ENCODE measurements around the gene SUMF1.
"Not testable (repeated sequence)": the region's sequence is repeated elsewhere in the genome, so short reads cannot be mapped to it uniquely, and the experiment has no call there.

Gene SUMF1

DNA sequence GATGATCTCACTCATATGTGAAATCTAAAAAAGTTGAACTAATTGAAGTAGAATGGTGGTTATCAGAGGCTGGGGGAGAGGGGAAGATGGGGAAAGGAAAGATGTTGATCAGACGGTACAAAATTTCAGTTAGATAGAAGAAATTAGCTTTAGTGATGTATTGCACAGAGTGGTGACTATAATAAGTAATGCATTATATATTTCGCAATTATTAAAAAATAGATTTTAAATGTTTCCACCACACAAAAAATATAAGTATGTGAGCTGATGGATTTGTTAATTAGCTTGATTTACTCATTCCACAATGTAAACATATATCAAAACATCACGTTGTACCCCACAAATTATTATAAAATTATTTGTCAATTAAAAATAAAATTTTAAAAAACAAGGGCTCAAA lies 8.1 kb downstream of the SUMF1 start:
- DNase-seq: no peak

DNA sequence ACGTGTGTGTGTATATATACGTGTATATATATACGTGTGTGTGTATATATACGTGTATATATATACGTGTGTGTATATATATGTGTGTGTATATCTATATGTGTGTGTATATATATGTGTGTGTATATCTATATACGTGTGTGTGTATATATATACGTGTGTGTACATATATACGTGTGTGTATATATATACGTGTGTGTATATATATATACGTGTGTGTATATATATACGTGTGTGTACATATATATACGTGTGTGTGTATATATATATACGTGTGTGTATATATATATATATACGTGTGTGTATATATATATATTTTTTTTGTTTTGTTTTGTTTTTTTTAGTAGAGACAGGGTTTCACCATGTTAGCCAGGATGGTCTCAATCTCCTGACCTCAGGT lies 10.3 kb downstream of the SUMF1 start:
- DNase-seq: not testable (repeated sequence)

DNA sequence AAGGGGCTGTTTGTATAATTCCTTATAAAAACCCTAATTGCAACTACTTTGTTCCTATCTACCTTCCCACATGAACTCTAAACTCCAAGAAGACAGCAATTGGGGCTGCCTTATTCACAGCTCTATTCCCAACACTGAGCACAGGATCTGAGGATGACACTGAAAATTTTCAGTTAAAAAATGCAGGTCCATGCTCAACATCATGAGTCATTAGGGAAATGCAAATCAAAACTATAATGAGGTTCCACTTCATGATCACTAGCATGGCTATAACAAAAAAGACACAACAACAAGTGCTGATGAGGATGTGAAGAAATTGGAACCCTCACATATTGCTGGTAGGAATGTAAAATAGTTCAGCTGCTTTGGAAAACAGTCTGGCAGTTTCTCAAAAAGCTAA lies 12.9 kb downstream of the SUMF1 start:
- no peak for DNase-seq

DNA sequence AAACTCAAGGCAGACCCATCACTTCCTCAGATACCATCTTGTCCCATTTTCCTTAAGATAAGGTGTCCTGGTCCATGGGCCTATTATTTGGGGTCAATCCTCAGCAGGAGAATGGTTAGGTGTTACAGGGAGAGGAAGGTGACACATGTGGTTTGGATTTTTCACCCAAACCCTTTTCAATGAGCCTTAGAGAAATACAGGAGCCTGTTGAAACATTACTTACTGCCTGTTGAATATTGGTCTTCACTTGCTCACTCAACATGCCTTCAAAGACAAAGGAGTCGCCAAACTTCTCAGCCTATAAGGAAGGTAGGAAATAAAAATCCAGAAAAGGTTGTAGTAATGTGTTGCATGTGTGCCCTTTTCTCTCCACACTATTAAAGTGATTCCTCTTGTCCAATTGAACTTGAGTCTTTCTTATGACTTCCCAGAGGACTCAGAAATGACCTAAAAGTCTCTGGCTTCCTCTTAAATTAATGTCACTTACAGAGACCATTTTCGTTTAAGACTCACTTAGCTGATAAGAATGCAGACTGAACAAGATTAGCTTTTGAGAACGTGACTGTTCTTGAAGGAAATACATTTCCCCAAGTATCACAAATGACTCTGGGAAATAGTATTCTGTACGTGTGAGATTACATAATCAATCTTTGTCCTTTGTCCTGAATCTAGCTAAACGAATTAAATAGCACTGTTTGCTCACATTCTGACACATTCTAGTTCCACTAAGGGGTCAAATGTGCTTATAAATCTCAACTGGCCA lies 17.8 kb downstream of the SUMF1 start:
- no peak for DNase-seq

DNA sequence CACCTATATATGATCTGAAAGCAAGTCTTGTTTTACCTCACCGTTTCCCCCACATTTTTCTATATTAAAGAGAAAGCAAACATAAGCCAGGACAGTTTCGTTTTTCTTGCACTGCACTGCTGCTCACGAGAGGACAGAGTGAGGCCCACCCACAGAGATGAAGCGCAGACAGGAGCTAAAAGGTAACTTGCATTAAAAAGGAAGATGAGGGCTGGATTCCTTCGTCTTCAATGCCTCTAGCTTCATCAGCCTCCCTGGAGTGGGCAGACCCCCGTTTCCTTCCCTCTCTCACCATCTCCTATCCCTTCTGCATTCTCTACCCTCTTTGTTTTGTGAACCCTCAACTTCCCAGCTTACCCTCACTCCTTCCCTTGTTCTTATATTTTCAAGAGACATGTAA lies 18.9 kb downstream of the SUMF1 start:
- no peak for DNase-seq

DNA sequence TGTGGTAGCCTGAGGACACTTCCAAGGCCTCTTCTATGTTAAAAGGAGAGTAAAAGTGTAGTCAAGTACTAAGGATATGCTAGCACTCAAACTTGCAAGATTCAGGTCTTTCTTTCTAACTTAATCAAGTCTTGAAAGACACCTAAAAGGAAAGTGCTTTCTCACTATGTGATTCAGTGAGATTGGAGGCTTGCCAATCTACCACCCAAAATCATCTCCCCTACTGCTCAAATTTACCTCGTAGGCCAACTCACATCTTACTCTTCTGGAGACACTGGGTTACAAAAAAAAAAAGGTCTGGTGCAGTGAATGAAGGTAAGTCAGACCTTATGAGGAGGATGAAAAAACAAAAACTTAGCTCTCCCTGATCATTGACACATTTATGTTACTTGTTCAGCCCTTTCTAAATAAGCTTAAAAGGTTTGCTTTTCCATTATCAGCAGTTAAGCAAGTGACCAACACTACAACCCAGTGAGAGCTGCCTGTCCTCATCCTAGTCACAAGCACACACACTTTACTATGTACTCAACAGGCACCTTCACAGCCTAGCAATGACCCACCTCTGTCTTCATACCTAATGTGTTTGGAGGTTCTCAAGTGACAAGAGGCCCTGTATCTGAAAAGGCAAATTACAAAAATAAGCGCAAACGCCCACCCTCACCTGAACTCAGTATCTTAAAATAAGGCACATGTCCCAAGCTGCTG lies 19.6 kb downstream of the SUMF1 start:
- no peak for DNase-seq

DNA sequence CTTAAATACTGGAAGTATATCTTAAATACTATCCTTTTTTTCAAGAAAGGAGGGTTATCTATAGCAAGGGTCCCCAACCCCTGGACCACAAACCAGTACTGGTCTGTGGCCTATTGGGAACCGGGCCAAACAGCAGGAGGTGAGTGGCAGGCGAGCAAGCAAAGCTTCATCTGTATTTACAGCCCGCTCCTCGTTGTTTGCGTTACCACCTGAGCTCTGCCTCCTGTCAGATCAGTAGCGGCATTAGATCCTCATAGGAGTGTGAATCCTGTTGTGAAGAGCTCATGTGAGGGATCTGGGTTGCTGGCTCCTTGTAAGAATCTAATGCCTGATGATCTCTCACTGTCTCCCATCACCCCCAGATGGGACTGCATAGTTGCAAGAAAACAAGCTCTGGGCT lies 26.1 kb downstream of the SUMF1 start:
- no peak for DNase-seq

DNA sequence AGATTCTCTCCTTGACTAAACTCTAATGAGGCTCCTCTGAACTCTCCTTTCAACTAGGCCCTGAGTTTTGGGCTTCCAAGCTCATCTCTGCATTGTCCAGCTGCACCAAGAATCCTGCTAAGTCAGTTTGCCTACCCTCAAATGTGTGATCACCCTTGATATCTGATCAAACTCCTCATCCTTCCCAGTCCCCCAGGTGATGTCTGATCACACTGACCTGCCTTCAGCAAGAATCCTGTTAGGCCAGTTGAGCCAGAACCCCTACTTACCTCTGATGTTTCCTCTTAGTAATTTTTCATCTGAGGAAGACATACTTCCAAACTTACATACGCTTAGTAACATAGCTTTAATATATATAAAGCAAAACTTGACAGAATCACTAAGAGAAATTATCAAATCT lies 28.8 kb downstream of the SUMF1 start:
- no peak for DNase-seq

DNA sequence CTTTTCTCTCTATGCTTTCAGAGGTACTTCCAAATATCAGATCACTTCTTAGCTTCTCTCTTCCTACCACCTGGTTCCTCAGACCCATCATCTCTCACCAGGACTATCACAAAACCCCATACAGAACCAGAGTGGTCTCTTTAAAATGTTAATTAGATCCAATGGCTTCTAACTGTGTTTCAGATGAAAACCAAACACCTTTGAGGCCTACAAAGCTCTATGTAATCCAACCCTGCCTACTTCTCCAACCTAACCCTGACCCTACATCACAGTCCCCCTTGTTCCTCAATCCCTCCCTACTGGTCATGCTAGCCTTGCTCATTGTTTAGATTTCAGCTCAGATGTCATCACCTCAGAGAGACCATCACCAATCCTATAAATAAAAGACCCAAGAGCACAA lies 34.8 kb downstream of the SUMF1 start:
- DNase-seq: no peak

DNA sequence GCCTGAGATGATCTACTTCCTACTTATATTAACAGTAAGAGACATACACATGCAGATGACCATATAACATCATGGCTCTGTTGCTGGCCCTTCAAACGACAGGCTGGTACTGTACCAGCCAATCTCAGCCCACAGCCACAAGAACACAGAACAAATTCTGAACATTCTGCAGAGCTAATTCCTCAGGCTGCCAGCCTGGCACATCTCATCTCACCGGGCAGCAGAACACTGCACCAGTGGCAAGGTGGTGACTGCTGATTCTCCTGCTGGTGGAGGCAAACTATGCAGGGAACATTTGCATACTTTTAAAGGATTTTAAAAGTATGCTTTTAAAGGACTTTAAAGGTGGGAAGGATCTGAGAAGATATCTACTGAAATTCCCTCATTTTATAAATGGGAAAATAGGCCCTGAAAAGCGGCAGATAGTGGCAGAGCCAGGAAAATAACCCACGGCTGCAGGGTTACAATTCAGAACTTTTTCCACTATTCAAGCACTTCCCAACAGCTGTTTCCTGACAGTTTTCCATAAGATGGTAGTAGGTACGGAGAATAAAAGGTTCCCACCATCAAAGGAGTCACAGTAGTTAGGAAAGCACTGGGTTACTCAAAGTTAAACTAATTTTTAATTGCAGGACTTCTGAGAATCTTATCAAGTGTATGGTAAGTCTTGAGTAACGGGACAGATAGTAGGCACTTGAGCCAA lies 37.3 kb downstream of the SUMF1 start:
- no peak for DNase-seq

DNA sequence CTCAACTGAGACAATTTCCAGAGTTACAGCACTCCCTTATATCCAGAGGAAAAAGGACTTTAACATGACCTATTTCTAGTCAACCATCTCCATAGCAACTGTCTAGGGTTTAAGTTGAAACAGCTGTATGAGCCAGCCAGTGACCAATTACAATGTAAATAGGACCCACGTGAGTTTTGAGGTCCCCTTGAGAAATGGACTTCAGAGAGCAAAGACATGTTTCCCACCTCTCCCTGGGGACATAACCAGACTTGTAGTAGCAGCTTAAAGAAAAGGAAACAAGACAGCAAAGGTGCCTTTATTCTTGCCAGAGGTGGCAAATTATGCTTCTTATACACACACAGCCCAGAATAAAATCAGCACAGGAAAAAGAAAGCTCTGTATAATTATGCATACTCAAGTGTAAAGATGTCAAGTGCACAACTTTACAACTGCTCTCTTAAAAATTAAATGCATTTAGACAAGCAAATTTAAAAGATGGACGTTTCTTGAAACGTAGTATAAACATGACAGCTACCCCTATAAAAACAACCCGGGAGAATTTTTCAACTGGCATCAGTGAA lies 40.2 kb downstream of the SUMF1 start:
- no peak for DNase-seq

DNA sequence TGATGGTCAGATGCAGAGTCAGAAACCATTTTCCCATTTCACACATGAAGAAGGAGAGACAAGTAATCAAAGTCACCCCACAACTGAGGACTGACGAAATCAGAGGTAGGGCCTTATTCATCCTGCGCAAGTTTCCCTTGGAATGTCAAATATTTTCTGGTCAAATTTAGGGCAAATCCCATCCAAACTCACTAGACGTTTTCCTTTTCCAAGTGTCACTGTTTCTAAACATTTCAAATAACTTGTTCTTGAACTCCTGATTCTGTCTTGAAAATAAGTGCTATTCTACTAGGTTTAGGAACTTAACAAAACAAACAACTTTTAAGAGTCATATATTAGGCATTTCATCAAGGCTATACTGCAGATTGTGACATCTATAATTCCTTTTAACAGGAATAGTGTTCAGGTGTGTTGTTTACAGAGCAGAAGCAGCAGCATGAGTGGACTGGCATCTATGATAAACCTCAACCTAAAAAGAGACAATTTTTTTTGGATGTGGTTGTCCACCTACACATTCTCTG lies 40.7 kb downstream of the SUMF1 start:
- DNase-seq: no peak

DNA sequence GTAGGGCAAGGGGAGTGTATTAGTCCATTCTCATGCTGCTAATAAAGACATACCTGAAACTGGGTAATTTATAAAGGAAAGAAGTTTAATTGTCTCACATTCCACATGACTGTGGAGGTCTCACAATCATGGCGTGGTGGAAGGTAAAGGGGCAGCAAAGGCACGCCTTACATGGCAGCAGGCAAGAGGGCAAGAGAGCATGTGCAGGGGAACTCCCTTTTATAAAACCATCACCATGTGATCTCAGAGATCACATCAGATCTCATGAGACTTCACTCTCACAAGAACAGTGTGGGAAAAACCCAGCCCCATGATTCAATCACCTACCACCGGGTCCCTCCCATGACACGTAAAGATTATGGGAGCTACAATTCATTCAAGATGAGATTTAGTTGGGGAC lies 41.4 kb downstream of the SUMF1 start:
- DNase-seq: peak; percentile 54

DNA sequence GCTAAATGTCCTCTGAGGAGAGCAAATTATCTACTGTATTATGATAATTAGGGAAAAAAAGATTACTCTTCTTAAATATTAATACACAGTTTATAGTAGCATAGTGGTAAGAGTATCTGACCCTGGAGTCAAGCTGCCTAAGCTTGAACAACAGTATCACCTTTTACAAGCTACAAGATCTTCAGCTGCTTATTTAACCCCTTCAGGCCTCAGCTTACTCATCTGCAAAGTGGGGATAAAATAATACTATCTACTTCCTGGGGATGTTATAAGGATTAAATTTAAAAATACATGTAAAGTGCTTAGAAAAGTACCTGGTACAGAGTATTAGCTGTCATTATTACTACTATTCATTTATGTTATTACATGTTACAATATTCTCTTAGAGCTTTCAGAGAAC lies 42.0 kb downstream of the SUMF1 start:
- DNase-seq: no peak

DNA sequence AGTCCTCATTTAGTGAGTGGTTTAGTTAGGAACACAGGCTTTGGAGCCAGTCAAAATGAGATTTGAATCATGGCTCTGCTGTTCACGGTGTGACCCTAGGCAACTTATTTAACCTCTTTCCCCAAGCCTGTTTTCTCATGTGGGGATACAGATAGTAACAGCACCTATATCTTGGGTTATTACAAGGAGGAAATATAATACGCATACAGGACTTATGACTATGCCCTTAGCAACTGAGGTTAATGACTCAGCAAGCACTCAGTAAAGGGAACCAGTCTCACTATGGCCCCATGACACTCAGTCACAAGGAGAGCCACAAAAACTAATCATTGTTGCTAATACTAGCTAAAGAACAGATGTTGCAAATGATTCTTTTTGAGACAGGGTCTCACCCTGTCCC lies 45.9 kb downstream of the SUMF1 start:
- DNase-seq: peak; percentile 30

DNA sequence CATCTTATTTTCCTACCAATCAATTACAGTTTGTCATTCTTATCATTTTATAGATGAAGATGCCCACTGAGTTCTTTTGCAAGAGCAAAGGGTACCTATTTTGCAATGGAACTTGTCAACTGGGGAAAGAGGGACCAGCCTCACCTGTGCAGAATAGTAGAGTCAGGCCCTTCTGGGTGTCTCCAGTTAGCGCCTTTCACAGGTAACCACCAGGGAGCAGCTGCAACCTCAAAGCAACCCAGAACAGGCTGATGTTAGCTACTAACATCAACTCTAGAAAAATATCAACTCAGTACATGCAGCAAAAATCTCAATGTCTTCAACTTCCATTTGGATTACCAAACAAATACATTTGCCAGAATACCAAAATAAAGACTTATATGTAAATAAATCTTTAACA lies 47.1 kb downstream of the SUMF1 start:
- no peak for DNase-seq

DNA sequence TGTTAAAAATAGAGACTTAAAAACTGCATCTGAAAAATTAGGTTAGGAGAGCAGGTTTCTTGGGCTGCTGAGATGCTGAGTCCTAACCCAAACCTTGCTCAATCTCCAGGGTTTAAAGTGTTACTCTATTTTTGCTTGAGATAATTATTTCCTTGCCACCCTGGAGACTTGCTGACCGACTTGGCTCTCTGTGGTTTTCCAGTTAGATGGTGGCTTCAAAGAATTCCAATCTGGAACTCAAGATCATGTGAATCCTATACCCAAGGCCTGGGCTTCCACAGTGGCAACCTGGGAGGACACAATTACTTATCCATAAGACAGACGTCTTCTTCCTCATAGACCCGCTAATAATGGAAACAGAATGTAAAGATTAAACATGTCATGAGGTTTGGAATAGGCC lies 47.7 kb downstream of the SUMF1 start:
- no peak for DNase-seq

DNA sequence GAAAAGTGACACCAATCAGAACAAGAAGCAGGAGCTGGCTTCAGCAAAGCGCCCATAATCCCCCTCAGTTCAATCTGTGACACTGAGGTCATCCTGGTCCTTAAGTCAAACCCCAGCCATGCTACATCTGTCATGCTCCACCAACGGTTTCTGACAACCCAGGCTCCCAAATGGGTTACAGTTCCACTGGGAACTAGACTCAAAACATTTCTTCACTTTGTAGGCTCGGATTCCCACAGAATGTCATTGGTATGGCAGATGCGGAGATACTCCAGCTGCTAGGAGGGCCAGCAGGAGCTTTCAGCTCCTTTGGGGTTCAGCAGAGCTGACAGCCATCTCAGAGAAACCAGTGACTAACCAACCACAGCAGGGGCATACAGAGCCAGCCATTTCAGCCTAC lies 48.9 kb downstream of the SUMF1 start:
- no peak for DNase-seq

DNA sequence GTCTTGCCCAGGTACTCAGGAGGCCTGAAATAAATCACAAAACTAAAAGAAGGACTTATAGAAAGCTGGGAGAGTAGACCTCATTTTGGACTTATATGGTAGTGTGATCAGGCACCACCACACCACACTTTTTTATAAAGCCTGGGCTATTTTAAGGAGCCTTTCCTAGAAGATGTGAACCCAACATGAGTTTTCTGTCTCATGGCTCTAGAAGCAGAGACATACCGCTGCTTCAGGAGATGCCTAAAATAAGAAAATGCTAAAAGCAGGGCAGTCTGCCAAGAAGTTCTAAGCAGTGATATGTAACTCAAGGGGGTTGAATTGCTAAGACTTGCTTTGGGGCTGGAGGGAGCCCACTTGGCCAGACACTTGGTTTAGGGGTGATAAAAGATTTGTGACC lies 49.6 kb downstream of the SUMF1 start:
- DNase-seq: no peak

DNA sequence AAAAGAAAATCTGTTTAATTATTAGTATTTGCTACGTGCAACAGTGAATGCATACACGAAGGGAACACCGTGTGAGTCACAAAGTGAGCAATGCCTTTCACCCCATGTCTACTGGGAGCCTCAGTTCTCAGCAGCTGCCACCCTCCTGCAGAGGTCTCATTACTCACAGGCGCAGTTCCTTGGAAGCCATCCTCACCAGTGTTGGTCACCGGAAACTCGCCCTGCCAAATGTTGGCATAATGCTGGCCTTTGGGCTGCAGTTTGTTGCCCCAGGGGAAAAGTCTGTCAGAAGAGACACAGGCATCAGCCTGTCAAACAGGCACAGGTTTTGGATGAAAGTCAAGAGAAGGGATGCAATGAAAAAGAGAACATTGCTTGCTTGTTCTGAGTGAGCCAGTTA lies 50.1 kb downstream of the SUMF1 start:
- peak; percentile 15 for DNase-seq

DNA sequence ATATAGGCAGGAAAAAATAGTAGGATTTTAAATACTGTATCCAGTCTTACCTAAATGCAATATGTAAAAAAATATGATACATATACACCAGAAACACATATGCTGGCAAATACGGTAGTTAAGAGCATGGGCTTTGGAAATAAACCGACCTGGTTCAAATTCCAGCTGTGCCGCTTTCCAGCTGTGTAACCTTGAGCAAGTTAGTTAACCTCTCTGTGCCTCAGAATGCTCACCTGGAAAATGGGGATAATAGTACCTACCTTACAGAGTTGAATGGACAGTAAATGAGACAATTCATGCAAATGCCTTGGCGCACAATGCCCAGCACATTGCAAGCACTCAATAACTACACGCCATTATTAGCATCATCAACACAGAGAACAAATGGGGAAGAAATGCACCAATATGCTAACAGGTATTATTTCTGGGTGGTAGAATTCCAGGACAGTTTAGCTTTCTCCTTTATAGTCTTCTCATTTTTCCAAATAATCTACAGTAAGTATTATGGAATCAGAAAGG lies 50.6 kb downstream of the SUMF1 start:
- DNase-seq: no peak

DNA sequence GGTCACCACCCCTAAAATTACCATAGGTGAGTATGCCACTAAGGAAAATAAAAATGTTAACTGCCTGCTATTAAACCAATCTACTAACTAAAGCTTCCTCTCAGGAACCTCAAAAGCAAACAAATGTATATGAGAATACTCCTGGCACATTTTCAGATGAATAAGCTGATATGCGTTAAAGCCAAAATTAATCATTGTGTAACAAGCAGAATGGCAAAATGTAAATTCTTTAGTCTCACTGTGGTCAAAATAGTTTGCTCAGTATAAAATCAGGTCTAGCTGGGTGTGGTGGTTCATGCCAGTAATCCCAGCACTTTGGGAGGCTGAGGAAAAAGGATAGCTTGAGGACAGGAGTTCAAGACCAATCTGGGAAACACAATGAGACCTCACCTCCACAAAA lies 53.6 kb downstream of the SUMF1 start:
- no peak for DNase-seq

DNA sequence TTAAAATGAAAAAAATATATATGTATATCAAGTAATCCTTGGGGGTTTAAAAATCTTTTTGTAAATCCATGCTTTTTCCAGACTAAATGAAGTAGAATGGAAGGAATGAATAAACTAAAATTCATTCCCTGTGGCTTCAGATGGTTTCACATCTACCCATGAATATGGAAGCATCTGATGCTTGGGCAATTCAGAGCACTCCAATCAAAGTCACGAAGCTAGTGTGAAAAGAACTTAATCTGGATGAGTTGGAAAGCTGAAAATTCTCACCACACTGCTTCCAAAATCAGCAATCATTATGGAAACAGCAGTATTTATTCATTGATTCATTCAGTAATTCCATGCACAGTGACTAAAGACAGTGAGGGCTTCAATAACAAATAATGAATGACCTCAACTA lies 55.2 kb downstream of the SUMF1 start:
- no peak for DNase-seq
